ENCODE data around the gene MMP15. TPM values are rescaled to one million over a fixed set of nuclear protein-coding genes. Genes with fewer than 3 reads are reported as not detected.

MMP15 gene
- total and polyA plus RNA-seq, 9 donors = 0.86 to 6.7 (median 2.6) TPM

DNA sequence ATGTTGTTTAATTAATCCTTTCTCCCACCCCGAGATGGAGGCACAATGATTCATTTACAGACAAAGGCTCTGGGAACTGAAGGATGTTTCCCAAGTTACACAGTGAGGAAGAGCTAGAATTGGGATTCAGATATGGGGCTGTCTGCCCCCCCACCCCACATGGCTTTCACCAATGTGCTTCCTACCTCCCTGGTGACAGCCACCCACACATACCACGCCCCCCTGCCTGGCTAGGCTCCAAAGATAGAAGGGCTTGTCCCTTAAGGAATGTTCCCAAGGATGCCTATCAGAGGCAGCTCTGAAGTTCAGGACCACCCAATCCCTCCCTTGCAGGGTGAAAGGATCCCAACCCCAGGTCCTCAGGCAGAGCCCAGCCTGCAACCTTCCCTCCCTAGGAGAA lies 70.7 kb downstream of the MMP15 start:
- Histone ChIP-seq H3K36me3 (no peaks in the 10 kb centered on the region), H3K9me3 (no peaks in the 10 kb centered on the region), H3K27me3 (no peaks in the 10 kb centered on the region), H3K4me3 (no peak overlapping the region), H3K27ac (no peak overlapping the region), H3K4me1 (ENCODE audit: insufficient read depth) (no peaks in the 10 kb centered on the region)
- no peak for DNase-seq
- intact Hi-C loops (cut with DNase I) = no loop called here
- 45 to 57% (median 46%) methylated on average over 2 of the region's 2 CpGs for WGBS, 3 donors
- TF ChIP-seq, protein P1, sequence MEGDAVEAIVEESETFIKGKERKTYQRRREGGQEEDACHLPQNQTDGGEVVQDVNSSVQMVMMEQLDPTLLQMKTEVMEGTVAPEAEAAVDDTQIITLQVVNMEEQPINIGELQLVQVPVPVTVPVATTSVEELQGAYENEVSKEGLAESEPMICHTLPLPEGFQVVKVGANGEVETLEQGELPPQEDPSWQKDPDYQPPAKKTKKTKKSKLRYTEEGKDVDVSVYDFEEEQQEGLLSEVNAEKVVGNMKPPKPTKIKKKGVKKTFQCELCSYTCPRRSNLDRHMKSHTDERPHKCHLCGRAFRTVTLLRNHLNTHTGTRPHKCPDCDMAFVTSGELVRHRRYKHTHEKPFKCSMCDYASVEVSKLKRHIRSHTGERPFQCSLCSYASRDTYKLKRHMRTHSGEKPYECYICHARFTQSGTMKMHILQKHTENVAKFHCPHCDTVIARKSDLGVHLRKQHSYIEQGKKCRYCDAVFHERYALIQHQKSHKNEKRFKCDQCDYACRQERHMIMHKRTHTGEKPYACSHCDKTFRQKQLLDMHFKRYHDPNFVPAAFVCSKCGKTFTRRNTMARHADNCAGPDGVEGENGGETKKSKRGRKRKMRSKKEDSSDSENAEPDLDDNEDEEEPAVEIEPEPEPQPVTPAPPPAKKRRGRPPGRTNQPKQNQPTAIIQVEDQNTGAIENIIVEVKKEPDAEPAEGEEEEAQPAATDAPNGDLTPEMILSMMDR (IDR thresholded peaks at IDR 0.05) = no peak
- TF ChIP-seq POLR2A (IDR thresholded peaks at IDR 0.05) (no peak), EP300 (IDR thresholded peaks at IDR 0.05) (no peak)

Small RNAs within 50 kb of the gene (small RNA-seq; reads per million reads assigned to genes)
- gene RF00019 = not detected

Other genes with a start within 250 kb of the MMP15 start
- 10 to 100 TPM; 21.3 to 54.0 (median 37.5) TPM for gene KIFC3, start 223.3 kb upstream of the MMP15 start, total RNA-seq
- 10 to 100 TPM in 1 of 2 donors, 1 to 10 TPM in 1; 4.6 to 16.0 TPM for gene KIFC3, start 223.3 kb upstream of the MMP15 start, polyA plus RNA-seq
- gene CNGB1, start 54.6 kb upstream of the MMP15 start, total RNA-seq = under 1 TPM in 1 of 7 donors, not detected in 6; 0.11 TPM
- gene CNGB1, start 54.6 kb upstream of the MMP15 start, polyA plus RNA-seq = not detected
- gene ZNF319, start 25.1 kb upstream of the MMP15 start, total RNA-seq = 10 to 100 TPM in 5 of 7 donors, 1 to 10 TPM in 2; 5.6 to 17.8 (median 15.8) TPM
- 10 to 100 TPM in 1 of 2 donors, 1 to 10 TPM in 1; 6.4 to 11.6 TPM for gene ZNF319, start 25.1 kb upstream of the MMP15 start, polyA plus RNA-seq
- 10 to 100 TPM in 6 of 7 donors, 1 to 10 TPM in 1; 8.5 to 30.7 (median 22.5) TPM for gene USB1, start 24.3 kb upstream of the MMP15 start, total RNA-seq
- gene USB1, start 24.3 kb upstream of the MMP15 start, polyA plus RNA-seq = 10 to 100 TPM; 13.6 to 26.9 TPM
- 10 to 100 TPM; 20.5 to 38.9 (median 30.0) TPM for gene CFAP20, start 103.6 kb downstream of the MMP15 start, total RNA-seq
- 10 to 100 TPM; 39.2 to 44.7 TPM for gene CFAP20, start 103.6 kb downstream of the MMP15 start, polyA plus RNA-seq
- gene CSNK2A2, start 172.4 kb downstream of the MMP15 start, total RNA-seq = 10 to 100 TPM; 23.1 to 63.3 (median 58.1) TPM
- 10 to 100 TPM; 39.5 to 95.6 TPM for gene CSNK2A2, start 172.4 kb downstream of the MMP15 start, polyA plus RNA-seq